A172 (cell line): ENCODE measurements around the gene TPSB2. TPM values are rescaled to one million over a fixed set of nuclear protein-coding genes. Genes with fewer than 3 reads are reported as not detected.
"Not testable (repeated sequence)": the region's sequence is repeated elsewhere in the genome, so short reads cannot be mapped to it uniquely, and the experiment has no call there.

Source experiments
- DNase-seq: peaks from one replicate; pipeline ENCODE4 v3.0.0-alpha.2; 2015; ENCODE audit warnings: low spot score
- total RNA-seq: library from RNA; depleted of rRNA; stranded (reverse); fragments of >200 nt; shearing (Covaris generic); gene quantifications from 2 replicates; pipeline ENCODE4 v1.2.3, GENCODE V29; 2014

TPSB2 gene
- total RNA-seq, 1 experiment from 2014 or later, result not detected

GRCh38 chr16:1261131-1261892 is 31.3 kb upstream of the TPSB2 start:
- DNase-seq, result no peak

GRCh38 chr16:1260101-1260680 is 30.2 kb upstream of the TPSB2 start:
- no peak for DNase-seq

GRCh38 chr16:1259760-1260068 is 29.7 kb upstream of the TPSB2 start:
- no peak for DNase-seq

DNA sequence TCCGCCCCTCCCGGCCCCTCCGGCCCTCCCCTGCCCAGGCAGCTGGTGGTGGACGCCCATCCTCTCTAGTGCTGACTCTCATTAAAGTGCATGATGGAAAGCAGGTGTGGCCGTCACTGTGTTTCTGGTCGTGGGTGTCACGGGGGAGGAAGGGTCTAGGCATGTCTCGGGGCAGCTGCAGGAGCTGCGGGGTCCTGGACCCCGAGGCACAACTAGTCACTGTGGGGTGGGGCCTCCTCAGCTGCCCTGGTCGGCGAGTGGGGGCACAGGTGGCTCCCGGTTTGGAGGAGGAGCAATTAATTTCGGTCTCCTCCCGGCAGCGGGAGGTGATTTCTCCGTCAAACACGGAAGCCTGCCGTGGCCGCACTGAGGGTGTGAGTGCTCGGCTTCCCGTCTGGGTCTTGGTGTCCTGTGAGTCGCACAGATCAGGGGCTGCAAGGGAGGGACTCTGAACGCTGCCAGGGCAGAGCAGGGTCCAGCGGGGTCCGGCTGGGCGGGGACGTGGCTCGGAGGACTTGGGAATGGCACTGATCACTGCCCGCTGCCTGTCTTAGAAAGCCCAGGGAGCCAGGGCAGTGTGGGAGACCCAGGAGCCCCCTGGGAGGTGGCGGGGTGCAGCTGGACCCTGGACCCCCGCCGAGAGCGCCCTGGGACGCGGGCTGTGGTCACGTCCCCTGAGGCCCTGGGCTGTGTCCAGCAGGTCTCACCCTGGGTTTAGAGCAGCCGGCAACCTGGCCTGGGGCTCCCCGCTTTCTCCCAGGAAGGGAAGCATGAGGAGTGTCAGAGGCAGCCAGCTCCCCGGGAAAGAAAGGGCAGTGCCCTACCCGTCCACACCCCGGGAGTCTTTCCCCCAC is 29.1 kb upstream of the TPSB2 start:
- DNase-seq, result no peak

DNA sequence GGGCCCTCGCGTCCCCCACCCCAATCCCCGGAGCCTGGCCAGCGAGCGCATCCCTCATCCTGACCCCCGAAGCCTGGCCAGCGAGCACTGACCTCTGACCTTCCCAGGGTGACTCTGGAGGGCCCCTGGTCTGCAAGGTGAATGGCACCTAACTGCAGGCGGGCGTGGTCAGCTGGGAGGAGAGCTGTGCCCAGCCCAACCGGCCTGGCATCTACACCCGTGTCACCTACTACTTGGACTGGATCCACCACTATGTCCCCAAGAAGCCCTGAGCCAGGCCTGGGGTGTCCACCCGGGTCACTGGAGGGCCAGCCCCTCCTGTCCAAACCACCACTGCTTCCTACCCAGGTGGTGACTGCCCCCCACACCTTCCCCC is 28.2 kb upstream of the TPSB2 start:
- DNase-seq, result no peak

DNA sequence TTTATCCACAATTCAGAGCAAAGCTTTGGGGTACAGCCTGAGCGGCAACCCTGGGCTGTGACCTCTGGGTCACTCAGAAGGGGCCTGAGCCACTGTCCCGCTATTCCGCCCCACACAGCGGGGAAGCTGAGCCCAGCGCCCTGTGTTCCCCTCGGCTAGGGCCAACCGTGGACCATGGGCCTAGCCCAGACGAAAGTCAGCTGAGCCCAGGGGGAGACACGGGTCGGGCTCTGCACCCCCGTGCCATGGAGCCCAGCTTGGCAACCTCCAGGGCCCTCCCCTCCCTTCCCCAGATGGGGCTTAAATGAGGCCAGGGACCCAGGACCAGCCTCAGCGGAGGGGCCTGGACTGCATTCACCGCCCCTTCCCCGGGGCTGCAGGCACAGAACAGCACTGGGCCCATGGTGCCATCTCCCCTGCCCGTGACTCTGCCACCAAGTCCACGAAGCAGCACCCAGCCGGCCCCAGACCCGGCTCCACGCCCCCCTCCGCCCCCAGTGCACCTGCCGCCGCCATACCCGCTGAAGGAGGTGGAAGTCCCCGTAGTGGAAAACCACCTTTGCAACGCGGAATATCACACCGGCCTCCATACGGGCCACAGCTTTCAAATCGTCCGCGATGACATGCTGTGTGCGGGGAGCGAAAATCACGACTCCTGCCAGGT is 27.7 kb upstream of the TPSB2 start:
- DNase-seq, result no peak

DNA sequence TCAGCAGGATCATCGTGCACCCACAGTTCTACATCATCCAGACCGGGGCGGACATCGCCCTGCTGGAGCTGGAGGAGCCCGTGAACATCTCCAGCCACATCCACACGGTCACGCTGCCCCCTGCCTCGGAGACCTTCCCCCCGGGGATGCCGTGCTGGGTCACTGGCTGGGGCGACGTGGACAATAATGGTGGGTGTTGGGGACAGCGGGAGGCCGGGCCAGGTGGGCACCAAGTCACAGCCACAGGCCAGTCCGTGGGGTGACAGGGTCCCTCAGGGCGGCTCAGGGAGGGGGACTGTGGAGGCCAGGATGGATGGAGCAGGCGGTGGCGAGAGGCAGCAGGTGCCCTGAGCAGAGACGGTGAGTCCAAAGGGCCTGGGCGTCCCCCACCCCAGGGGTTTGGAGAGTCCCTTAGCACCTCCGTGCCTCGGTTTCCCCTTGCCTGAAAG is 26.9 kb upstream of the TPSB2 start:
- no peak for DNase-seq

DNA sequence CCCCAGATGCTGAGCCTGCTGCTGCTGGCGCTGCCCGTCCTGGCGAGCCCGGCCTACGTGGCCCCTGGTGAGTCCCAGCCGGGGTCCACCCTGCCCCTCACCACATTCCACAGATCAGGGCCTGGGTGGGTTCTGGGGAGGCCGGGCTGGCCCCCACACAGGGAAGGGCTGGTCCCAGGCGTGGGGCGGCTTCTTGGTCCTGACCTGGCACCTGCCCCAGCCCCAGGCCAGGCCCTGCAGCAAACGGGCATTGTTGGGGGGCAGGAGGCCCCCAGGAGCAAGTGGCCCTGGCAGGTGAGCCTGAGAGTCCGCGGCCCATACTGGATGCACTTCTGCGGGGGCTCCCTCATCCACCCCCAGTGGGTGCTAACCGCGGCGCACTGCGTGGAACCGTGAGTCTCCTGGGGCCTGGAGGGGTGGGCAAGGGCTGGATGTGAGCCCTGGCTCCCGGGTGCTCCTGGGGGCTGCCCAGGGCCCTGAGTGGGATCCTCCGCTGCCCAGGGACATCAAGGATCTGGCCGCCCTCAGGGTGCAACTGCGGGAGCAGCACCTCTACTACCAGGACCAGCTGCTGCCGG is 26.4 kb upstream of the TPSB2 start:
- DNase-seq, result not testable (repeated sequence)

DNA sequence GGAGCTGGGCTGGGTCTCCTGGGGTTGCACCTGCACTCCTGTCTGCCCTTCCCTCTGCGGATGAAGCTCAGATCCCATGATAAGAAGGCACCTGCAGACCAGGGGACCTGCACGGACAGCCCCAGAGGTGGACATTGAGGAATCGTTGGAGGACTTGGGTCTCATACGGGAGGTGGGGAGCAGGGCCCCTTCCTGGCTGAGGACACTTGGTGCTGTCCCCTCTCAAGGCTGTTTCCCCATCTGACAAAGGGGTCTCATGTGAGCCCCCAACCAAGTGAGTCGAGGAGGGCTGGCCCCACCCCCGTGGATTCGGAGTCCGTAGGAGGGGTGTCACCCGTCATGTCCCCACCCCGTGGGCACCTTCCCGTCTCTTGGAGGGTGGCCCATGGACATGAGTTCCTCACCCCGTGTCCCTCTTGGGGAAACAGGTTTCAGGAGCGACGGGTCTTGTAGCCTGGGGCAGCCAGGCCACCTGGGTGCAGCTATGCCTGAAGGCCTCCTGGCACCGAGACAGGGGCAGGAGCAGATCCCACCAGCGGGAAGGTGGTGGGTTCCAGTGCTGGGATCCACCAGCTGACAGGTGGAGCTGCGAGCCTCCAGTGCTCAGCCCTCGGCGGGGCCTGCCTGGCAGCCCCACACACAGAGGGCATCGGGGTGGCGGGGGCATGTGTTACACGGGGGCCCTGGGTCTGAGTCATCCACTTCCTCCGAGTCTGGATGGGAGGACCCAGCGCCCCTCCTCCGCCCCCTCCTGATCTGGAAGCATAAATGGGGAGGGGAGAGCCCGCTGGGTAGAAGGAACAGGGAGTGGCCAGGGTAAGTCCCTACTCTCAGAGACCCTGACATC is 25.5 kb upstream of the TPSB2 start, which contains the start of gene TPSD1:
Gene TPSD1 (plus strand): TSS at position 794 of the 847 bp plus-strand sequence. CDS start 212 bp downstream, outside the sequence.
- DNase-seq, result not testable (repeated sequence)

DNA sequence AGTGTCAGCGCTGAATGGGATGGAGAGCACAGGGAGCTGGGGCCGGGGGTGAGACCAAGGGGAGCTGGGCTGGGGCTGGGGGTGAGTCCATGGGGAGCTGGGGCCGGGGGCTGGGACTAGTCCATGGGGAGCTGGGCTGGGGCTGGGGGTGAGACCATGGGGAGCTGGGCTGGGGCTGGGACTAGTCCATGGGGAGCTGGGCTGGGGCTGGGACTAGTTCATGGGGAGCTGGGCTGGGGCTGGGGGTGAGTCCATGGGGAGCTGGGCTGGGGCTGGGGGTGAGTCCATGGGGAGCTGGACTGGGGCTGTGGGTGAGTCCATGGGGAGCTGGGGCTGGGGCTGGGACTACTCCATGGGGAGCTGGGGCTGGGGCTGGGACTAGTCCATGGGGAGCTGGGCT is 24.8 kb upstream of the TPSB2 start:
- DNase-seq, result not testable (repeated sequence)

- not testable (repeated sequence) for DNase-seq
Measured at GRCh38 chr16:1253701-1254364, 23.8 kb upstream of the TPSB2 start.

DNA sequence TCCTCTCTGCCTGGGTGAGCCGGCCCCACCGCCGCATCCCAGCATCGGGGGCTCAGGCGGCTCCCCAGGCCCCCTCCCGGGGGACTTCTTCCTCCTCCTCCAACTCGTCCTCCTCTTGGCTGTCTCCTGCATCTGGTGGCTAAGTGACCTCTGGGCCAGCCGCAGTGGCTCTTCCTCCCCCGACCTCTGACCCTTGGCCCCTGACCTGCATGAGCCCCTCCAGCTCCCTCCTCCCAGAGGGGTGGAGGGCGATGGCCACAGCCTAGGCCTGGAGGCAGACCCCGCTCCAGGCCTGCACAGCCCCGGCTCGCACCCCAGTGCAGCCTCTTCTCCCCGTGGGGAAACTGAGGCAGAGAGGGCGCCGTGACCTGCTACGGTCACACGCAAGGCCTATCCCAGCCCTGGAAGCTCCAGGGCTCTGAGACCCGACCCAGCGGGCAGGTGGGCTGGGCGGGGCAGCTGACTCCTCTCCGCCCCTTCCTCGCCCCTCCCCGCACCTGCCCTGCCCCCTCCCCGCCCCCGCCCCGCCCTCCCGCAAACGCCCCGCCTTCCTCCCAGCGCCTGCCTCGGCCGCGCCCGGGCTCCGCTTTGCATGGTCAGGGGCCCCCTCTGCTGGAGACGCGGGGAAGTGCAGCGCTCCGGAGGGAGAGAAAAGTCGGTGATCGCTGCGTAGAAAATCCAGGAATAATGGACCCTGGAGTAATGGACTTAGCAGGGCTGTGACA is 19.2 kb upstream of the TPSB2 start:
- not testable (repeated sequence) for DNase-seq

DNA sequence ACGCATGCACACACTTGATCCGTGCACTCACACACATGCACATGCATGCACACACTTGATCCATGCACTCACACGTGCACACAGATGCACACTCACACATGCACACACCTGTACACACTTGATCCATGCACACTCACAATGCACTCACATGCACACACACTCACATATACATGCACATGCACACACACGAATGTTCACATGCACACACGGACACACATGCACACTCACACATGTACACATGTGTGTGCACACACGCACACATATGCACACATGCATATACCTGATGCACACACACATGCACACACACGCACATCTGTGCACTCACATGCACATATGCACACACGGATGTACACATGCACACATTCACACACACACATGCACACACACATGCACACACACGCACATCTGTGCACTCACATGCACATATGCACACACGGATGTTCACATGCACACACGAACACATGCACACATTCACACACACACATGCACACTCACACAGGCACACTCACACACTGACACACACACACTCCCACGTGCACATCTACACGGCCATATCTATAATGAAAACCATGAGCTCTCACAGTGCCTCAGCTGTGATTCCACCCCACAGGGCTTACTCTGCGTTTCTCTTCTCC is 18.0 kb upstream of the TPSB2 start:
- DNase-seq, result not testable (repeated sequence)

DNA sequence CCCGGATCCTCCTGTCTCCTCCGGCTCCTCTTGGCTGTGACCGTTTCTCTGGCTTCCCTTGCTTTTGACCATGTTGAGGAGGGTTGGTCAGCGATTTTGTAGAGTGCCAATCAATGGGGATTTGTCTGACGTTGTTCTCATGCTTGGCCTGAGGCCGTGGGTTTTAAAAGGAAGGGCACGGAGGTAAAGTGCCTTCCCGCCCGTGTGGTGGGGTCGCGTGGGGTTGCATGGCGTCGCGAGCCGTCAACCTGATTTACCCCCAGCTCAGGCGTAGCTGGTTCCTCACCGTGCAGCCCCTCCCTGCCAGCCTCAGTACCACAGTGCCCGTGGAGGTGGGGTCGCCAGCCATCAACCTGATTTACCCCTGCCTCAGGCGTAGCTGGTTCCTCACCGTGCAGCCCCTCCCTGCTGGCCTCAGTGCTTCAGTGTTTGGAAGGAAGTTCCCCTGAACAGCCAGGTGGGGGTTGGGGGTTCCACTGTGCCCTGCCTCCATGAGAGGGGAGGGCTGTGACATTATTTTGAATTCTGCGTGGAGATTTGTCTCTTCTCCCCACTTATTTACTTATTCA is 15.6 kb upstream of the TPSB2 start:
- no peak for DNase-seq

DNA sequence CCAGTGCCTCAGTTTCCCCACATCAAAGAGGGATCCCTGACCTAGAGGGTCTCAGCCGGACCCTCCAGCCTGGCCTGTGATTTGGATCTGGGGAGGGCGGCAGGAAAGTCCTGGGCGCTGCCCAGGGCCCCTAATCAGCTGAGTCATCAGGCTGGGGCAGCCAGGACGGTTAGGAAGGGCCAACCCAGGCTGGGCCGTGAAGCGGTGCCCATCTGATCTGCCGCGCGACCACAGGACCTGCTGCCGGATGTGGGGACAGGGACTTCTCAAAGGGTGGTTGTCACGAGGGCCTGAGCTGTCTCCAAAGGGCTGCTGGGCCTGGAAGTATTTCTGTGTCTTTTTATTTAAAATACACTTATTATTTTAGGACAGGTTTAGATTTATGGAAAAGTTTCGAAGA is 14.9 kb upstream of the TPSB2 start:
- peak; percentile 86 for DNase-seq

- not testable (repeated sequence) for DNase-seq
Measured at GRCh38 chr16:1243907-1244850, 14.2 kb upstream of the TPSB2 start.

DNA sequence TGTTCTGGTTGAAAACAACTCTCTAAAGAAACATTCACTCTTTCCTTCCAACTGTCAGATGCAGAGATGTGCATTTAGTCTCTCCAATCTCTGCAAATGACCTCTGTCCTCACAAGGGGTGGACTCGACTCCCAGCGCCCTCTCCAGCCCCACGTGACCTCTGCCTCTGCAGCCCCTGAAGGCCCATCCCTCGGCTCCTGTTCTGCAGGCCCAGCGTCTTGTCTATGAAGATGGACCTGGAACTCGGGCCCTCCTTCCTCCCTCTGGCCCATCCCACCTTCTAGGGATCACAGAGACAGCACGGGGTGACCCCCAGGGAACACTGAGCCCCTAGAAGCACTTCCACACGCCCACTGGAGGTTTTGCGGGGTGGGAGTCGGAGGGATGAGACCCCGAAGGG is 13.4 kb upstream of the TPSB2 start:
- DNase-seq, result not testable (repeated sequence)
